Lung (tissue), 12 donors: ENCODE results near the gene RBM39. TPM values are rescaled to one million over a fixed set of nuclear protein-coding genes. Genes with fewer than 3 reads are reported as not detected.
"Not testable (repeated sequence)": the region's sequence is repeated elsewhere in the genome, so short reads cannot be mapped to it uniquely, and the experiment has no call there.

ENCODE experiments used
- ATAC-seq: fragments of 200-7000 bp; cut with Tn5 transposase; one replicate; pipeline ENCODE4 v1.9.1; 2020; ENCODE audit warnings: moderate number of reproducible peaks; ENCODE audit not compliant: insufficient read depth, low FRiP score
- DNase-seq, 3 donors: peaks; one replicate each; pipeline ENCODE4 v3.0.0-alpha.2; 2013 to 2017
- H3K27ac ChIP-seq, 2 donors: one replicate each; pipeline ENCODE4 v1.5.1; 2013; ENCODE audit warnings: mild to moderate bottlenecking in 2 of 2, moderate library complexity in 2 of 2, control low read depth in 1 of 2, inconsistent platforms in 1 of 2, low read depth in 1 of 2, low read length in 1 of 2
- H3K27me3 ChIP-seq, 3 donors: one replicate each; pipeline ENCODE4 v1.5.1; 2013; ENCODE audit warnings: low read length in 2 of 3; ENCODE audit not compliant: control insufficient read depth in 3 of 3, insufficient read depth in 3 of 3
- H3K36me3 ChIP-seq, 4 donors: one replicate each; pipeline ENCODE4 v1.5.1; 2013; ENCODE audit warnings: low read length in 4 of 4, mild to moderate bottlenecking in 1 of 4, moderate library complexity in 1 of 4; ENCODE audit not compliant: control insufficient read depth in 4 of 4, insufficient read depth in 4 of 4
- H3K4me1 ChIP-seq, 5 donors: one replicate each; pipeline ENCODE4 v1.5.1; 2013; ENCODE audit warnings: low read length in 5 of 5, mild to moderate bottlenecking in 2 of 5, moderate library complexity in 1 of 5; ENCODE audit not compliant: control insufficient read depth in 5 of 5, insufficient read depth in 5 of 5
- H3K4me3 ChIP-seq: one replicate; pipeline ENCODE4 v1.5.1; 2013; ENCODE audit warnings: mild to moderate bottlenecking, control low read depth, moderate library complexity
- H3K9ac ChIP-seq, 2 donors: one replicate each; pipeline ENCODE4 v1.5.1; 2013; ENCODE audit warnings: low read length in 2 of 2, control low read depth in 1 of 2; ENCODE audit not compliant: insufficient read depth in 1 of 2
- H3K9me3 ChIP-seq, 4 donors: one replicate each; pipeline ENCODE4 v1.5.1; 2013; ENCODE audit warnings: low read length in 3 of 4, mild to moderate bottlenecking in 1 of 4, moderate library complexity in 1 of 4; ENCODE audit not compliant: control insufficient read depth in 4 of 4, insufficient read depth in 3 of 4
- CTCF ChIP-seq: IDR thresholded peaks from 2 replicates; pipeline ENCODE4 v1.5.1; 2012; ENCODE audit warnings: mild to moderate bottlenecking; ENCODE audit errors: control extremely low read depth, extremely low read depth
- WGBS, 2 donors: extraction: QIAGEN DNeasy Blood & Tissue Kit; methylation state at CpG; one replicate each; pipeline ENCODE4 v1.1.7; 2013; 5-methylcytosine and 5-hydroxymethylcytosine counted together
- polyA plus RNA-seq, 2 donors: library from polyadenylated mRNA; stranded (reverse); fragments of 200-250 nt; gene quantifications; one replicate each; pipeline ENCODE4 v1.2.1, GENCODE V29; 2013
- total RNA-seq, 2 donors: library from RNA; depleted of rRNA in 1 of 2; stranded (reverse); fragments of >200 nt in 1 of 2; gene quantifications; one replicate each; pipeline ENCODE4 v1.2.1, GENCODE V29; 2014 to 2021
- donor health status: control.
- donor health status: control.
- donor health status: Bipolar disorder and iron deficiency.
- donor health status: healthy.
- donor health status: DM: yes; HTN: yes; CAD: no.

RBM39 gene
- total and polyA plus RNA-seq, 4 donors: 162 to 689 (median 356) TPM

- Histone ChIP-seq H3K9ac (no peak overlapping the region), H3K4me3 (no peak overlapping the region), H3K4me1 (peaks cover 0 to 6% (median 0%) of the 10 kb centered on the region in 5 donors), H3K9me3 (peaks cover 0 to under 1% (median 0%) of the 10 kb centered on the region in 4 donors), H3K27me3 (no peaks in the 10 kb centered on the region), H3K36me3 (peaks cover 52 to 84% (median 64%) of the 10 kb centered on the region in 4 donors), H3K27ac (peak overlapping the region in 1 of 2 donors; percentile 24)
- ATAC-seq: no peak
- 91 to 93% methylated on average over 12 of the region's 12 CpGs for WGBS, 2 donors
- no peak for DNase-seq
- no peak for TF ChIP-seq CTCF
Observed at GRCh38 chr20:35718972-35719635, 23.0 kb downstream of the RBM39 start.

- 91 to 95% methylated on average over 8 of the region's 8 CpGs for WGBS, 2 donors
- not testable (repeated sequence) for DNase-seq, H3K9me3 ChIP-seq, H3K9ac ChIP-seq, H3K4me3 ChIP-seq, H3K4me1 ChIP-seq, ATAC-seq, H3K27me3 ChIP-seq, H3K27ac ChIP-seq
- peaks cover 48 to 85% (median 64%) of the 10 kb centered on the region in 4 donors for H3K36me3 ChIP-seq
Observed at GRCh38 chr20:35718321-35718720, 23.7 kb downstream of the RBM39 start.

- TF ChIP-seq CTCF: no peak
- Histone ChIP-seq H3K9ac (no peak overlapping the region), H3K36me3 (peaks cover 49 to 84% (median 64%) of the 10 kb centered on the region in 4 donors), H3K4me3 (no peak overlapping the region), H3K27ac (no peak overlapping the region), H3K27me3 (no peaks in the 10 kb centered on the region), H3K4me1 (peaks cover 0 to 2% (median 0%) of the 10 kb centered on the region in 5 donors), H3K9me3 (peaks cover 0 to 1% (median 0%) of the 10 kb centered on the region in 4 donors)
- ATAC-seq: no peak
- no peak for DNase-seq
- WGBS, 2 donors: 94 to 97% methylated on average over 4 of the region's 4 CpGs
Observed at GRCh38 chr20:35716330-35716729, 25.7 kb downstream of the RBM39 start.

- Histone ChIP-seq H3K36me3 (peaks cover 43 to 83% (median 58%) of the 10 kb centered on the region in 4 donors), H3K9me3 (peaks cover 0 to 1% (median 0%) of the 10 kb centered on the region in 4 donors), H3K9ac (no peak overlapping the region), H3K4me1 (peaks cover 0 to 2% (median 0%) of the 10 kb centered on the region in 5 donors), H3K27ac (no peak overlapping the region), H3K4me3 (no peak overlapping the region), H3K27me3 (no peaks in the 10 kb centered on the region)
- ATAC-seq (no peak), DNase-seq (no peak)
- 94 to 96% methylated on average over 2 of the region's 2 CpGs for WGBS, 2 donors
- no peak for TF ChIP-seq CTCF
Observed at GRCh38 chr20:35715652-35716051, 26.4 kb downstream of the RBM39 start.
